HG03039 (cell line): ENCODE data around the gene HUWE1.

Source experiments
- ATAC-seq: cut with Tn5 transposase; IDR thresholded peaks from one replicate; pipeline ENCODE4 v1.9.1; 2021; ENCODE audit warnings: mild to moderate bottlenecking, moderate library complexity; ENCODE audit not compliant: unreplicated experiment

The HUWE1 gene

DNA sequence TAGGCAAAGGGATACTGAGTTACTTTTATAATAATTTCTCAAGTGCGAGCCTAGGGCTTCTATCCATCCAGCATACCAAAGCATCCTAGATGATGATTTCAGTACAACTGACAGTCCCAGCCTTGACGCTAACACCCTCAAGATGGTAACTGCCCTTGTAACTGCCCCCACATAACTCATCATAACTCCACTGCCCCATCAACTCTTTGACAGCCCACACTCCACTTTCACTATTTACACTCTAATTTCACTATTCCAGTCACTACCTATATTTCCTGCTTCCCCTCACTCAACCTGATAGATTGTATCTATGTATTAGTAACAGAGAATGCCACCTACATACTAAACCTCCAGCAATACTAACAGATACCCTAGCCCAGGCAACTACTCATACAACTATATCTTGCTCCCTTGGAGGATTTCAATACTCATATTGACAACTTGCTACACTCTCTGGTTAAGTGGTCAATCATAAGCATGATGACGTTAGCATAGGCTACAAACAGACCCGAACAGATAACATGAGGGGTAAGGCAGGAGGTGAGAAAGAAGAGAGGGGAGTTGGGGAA is 65.0 kb downstream of the HUWE1 start:
- no peak for ATAC-seq

DNA sequence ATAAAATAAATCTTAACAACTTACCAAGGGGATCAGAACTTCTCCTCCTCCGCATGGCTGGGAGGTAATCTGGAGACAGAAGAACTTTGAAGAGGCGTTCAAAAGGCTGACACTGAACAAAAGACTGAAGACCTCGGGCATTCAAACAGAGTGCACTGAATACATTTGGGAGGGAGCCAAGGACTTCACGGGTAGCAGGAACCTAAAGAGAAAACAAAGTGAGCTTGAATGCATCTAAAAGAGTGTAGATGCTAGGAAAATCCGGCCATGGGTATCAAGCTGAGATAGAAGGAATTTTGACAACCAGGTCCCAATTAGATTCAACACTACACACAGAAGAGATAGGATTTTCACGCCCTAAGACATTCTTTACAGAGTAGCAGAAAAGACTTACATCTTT is 69.6 kb downstream of the HUWE1 start:
- ATAC-seq, result no peak

DNA sequence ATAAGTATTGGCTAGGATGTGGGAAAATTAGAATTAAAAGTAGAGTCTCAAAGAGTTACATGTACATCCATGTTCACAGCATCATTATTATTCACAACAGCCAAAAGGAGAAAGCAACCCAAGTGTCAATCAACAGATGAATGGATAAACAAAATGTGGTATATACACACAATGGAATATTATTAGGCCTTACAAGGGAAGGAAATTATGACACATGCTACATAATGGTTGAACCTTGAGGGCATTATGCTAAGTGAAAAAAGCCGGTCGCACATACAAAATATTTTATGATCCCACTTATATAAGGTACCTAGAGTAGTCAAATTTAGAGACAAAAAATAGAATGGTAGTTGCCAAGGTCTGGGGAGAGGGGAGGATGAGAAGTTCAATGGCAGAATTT is 80.1 kb downstream of the HUWE1 start:
- ATAC-seq, result no peak

DNA sequence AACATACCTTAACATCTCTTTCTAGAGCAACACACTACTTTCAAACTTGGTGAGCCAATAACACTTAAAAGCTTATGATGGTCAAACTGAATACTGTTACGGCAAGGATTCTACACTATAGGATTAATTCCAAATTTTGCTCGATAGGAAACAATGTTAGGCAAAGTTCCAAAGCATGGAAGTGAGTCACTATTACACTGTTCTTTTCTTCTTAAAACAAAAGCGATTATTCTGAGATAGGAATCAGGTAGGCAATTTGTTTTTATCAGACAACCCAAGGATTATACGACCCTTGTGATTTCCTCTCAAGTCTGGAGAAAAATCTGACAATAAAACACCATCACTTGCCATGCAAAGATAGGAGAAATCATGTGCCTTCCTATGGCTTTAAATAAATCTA is 81.5 kb downstream of the HUWE1 start:
- ATAC-seq, result no peak

DNA sequence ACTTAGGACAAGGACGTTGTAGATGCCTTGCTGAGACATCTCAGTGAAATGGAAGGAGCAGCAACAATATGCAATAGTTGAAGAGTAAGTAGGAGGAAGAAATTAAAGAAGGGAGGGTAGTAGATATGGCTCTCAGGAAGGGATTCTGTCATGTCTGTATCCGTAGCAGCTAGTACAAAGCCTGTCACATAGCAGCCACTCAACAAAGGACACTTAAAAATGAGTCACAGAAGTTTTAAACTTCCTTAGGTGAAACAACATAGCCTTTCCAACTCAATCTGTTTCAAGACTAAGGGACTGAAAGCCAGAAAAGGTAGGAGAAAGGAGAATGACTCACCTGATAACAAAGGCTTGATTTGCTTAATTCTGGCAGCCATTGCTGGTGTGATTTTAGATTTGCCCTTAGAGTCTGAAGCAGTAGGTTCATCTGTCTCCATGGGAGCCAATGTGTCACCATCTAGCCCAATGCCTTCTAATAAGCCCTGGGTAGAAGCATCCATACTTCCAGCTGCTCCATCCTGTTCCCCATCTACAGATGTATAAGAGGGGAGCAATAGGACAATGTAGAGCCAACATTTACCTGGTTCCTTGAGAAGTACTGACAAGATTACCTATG is 86.6 kb downstream of the HUWE1 start:
- ATAC-seq, result no peak

DNA sequence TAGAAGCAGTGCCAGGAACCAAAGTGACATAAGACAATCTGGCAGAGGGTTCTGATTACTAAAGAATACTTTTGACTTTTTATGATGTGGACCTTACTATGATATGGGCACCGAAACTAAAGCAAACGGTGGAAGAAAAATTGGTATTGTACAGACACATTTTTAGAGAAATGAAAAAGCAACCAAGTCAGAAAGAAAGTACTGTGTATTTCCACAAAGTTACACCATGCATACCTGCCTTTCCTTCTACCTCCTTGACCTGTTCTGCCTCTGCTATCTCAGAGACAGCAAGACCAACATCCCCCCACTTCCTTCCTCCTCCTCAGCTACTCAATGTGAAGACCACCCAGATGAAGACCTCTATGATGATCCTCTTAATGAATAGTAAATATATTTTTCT is 88.3 kb downstream of the HUWE1 start:
- no peak for ATAC-seq

DNA sequence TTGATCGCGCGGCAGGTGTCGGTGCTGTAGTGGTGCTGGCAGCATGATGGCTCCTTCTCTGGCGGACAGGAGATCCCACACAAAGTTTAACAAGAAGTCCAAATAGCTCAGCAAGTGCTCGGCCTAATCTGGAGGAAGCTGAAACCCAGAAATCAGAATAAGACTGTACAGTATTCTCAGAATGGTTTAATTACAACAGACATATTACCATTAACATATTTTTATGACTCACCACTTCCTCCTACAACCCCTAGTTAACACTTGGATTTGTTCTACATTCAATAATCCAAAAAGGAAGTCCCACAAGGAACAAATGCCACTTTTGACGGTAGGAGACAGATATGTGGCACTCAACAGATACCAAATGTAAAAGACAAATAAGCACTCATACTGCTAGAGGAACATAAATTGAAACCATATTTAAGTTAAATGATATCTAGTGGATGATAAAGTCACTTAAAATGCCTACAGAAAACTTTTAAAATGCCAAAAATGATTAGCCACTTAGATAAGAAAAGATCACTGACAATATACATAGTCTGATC is 91.2 kb downstream of the HUWE1 start:
- ATAC-seq, result no peak

DNA sequence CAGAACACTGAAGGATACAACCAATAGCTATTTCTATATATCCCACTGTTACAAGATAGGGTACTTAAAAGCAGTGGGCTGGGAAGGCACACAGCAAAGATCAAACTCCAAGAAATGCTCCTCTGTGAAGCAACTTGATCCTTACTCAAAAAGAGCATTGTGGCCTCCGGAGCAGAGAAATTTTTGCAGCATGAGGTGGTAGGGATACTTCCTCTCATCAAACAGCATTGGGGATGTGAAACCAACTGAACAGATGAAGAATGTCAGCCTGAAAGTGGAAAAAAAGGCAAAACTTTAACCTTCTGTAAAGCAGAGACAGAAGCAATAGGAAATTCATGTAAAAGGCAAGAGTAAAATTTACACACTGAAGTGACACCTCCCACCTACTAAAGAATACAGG is 92.2 kb downstream of the HUWE1 start:
- ATAC-seq, result no peak

DNA sequence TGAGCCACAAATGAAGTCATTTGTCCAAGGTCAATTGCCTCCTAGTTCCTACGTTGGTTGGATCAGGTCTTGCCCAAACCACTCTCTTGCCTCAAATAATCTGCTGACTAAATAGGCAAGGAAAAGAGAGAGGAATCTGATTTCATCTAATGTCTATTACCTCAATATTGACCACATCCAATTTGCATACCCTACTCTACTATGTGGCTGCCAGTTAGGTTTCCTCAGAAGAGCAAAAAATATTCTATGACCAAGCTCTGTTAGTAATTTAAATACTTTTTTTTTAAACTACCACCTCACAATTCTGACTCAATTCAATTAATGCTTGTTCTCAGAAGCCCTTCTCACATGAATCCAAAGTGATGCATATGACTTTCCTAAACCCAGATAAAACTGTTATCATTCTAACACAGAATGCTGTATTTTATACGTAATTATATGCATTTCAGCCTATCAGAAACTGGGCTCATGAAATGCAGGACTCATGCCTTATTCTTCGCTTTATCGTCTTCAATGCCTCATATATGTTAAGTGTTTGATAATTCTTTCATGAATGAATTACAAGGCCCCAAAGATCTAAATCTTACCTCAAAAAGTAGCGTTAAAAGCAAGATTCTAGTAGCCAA is 98.6 kb downstream of the HUWE1 start:
- no peak for ATAC-seq

DNA sequence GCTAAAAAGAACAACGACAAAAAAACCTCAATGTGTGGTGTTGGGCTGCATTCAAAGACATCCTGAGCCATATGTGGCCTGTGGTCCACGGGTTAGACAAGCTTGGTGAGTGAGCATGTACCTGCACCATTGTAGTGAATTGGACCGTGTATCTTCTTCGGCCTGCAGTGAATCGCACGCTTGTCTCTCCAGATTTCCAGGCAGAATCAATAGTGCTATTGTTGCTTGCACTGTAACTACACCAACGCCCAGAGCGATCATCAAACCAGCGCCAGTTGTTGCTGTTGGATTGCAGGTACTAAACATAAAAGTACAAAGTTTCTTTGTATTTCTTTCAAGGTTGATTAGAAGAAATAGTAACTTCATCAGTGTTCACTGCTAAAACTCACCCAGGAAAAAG is 101.6 kb downstream of the HUWE1 start:
- no peak for ATAC-seq

DNA sequence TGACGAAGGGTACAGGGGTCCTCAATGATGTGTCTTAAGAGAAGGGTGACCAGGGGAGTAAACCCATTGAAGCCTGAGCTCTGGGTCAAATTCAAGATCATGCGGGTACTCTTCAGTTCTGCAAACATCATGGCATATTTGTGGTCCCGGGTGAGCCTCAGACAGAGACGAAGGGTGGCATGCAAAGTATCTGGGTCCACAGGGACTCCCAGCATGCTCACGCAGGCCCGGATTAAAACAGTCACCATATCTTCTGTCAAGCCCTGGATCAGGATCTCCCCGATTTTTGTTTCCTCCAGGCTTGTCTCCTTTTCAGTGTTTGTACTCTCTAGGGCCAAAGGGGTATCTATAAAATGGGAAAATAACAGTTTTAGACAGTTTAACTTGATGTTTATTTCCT is 102.9 kb downstream of the HUWE1 start:
- no peak for ATAC-seq

DNA sequence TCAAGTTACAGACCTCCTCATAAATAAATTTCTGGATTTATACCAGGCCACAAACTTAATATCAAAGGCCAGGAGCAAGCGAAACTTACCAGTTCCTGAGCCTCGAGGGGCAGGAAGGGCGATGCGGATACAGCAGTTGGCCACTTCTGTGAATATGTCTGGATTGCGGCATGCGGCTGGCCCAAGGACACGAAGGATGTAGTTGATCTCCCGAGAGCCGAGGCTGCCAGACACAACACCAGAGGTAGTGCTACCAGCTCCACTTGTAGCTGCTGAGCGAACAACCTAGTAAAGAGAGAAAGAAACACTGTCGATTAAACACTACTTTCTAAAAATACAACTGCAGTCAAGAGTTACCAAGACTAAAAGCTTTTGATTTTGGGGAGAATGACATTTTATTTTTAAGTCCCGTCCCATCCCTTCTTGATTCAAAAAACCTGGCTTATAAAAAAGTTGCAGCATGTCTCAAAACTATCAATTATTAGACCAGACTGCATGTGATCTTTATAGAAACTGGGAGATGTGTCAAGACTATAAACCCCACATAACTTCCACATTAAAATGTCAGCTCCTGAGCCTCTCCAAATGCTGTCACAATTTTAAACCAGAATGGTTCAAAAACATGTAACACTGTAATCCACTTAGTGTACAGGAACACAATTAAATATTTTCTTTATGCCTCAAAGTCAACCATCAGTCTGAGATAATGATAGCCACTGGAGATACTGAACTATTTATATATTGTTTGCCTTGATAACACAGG is 105.6 kb downstream of the HUWE1 start:
- ATAC-seq, result no peak

DNA sequence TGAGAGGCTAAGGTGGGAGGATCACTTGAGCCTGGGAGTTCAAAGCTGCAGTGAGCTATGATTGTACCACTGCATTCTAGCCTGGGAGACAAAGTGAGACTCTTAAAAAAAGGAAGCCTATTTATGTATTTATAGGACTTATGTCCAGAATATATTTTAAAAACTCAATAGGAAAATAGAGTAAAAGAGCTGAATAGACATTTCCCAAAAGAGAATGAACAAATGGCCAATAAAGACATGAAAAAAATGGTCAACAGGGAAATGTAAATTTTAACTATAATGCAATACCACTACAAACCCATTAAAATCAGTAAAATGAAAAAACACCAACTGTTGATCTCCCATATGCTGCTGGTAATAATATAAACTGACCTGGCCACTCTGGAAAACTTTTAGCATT is 115.0 kb downstream of the HUWE1 start:
- ATAC-seq, result no peak

DNA sequence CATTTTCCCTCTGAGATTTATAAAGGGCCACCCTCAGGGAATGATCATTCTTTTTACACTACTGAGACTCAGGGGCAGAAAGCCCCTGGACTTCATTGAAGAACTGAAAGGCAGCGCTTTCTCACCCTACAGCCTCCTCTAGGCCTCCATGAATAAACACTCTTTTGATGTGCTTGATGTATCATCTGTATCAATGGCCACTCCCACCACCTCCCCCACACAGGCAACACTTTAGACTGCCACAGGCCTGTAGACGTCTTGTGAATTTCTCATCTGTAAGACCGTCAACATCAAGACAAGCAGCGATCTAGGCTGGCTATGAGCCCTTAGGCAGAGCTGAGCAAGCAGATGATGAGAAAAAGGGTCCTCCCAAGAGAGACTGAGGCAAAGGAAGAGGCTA is 123.2 kb downstream of the HUWE1 start:
- ATAC-seq, result no peak

DNA sequence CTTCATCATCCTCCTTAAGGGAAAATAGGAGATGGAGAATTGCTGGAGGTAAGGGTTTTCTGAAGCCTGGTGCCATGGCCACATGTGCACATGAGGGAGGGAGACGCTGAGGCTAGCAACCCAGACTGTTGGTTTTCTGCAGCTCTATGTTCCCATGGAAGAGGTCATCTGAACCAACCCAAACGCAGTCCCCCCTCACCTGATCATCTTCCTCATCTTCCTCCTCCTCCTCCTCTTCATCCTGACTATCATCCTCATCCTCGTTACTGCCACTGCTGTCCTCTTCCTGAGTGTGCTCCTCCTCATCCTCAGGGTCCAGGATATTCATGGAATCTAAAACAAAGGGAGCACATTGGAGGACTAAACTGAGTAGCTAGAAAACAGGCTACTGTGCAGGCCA is 124.6 kb downstream of the HUWE1 start:
- no peak for ATAC-seq

DNA sequence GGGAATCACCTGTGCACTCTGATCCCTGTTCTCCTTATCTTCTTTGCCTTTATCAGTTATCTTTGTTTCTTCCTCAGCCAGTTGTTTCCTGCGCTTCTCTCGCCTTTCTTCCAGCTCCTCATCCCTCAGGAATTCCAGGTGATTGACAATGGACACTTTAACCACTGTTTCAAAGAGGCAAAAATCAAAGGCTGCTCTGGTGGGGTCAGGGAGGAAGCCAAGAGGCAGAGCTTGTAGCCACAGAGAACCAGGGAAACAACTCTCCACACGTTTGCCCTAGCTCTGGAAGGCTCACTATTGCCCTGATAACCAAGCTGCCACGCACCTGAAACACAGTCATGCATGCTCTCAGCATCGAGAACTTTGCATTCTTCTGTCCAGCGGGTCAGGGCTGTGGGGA is 127.9 kb downstream of the HUWE1 start:
- ATAC-seq, result no peak

DNA sequence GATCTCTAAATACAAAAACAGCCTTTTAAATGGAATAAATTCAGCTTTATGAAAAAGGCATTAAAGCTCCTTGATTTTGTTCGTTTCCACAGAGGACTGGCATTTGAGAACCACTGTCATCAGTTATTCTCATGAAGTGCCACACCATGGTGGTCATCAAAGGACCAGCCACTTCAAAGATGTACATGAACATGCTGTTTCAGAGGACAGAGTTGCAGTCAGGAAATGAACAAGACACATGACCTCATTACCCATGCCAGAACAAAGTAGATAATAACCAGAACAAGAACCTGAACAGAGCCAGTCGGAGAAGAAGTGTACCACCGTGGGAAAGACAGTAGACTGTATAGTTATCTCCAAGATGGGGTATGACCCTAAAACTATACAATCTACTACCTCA is 129.7 kb downstream of the HUWE1 start:
- ATAC-seq, result no peak

DNA sequence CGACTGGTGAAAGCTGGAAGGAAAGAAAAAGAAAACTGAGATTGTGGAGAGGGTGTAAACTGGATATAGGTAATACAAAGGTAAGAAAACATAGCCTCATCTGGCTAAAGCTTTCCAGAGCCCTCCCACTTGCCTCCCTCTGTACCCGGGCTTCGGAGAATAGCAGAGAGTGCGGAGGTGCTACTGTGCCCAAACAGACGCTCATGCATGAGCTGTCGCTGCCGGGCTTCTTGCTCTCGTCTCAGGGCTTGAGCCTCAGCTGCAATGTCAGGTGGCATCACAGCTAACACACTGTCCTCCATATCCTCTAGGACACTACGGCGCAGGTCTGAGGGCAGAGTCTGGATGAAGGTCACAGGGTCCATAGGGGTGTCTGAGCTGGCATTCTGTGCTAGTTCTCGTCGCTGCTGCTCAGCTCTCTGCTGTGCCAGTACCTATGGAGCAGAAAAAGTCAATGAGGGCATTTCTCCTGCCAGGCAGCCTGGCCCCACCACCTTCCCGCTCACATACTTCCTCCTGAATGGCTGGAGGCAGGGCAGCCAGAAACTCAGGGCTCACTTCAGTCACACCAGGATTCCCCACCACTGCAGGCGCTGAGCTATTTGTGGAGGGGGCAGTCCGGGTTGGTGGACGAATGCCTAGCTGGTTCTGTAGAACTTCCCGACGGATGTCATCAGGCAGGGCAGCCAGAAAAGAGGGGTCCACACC is 135.6 kb downstream of the HUWE1 start:
- ATAC-seq, result no peak

DNA sequence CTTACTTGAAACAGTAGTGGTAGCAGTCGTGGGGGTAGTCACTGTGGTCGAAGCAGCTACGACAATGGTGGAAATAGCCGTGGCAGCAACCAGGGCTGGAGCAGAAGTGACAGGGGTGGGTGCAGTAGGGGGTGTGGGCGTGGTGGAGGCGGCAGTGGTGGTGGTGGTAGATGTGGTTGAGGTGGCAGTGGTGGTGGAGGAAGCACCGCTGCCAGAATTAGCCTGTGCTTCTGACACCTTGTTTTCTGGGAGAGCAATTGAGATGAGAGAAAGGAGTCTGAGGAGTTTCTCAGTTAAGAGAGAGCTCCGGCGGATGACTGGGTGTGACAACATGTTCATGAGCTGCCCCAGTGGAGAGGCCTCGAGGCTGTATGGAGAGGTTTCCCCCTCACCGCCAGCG is 138.9 kb downstream of the HUWE1 start:
- no peak for ATAC-seq

DNA sequence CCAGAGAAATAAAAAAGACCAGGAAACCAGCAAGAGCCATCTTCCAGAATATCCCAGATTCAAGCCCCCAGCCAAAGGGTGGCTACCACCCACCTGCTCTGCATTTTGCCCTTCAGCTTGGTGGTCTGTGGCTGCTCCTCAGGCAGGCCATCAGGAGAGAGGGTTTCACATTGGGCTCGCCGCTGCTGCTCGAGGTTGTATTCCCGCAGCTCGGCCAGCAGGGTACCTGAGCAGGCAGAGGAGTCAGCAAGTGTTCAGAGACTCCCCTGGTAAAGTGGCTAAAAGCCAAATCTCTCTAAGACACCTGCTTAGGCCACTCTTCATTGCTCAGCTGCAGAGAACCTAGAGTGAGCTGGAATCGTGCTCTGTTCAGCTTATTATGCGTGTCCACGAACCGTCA is 141.6 kb downstream of the HUWE1 start:
- ATAC-seq, result no peak

DNA sequence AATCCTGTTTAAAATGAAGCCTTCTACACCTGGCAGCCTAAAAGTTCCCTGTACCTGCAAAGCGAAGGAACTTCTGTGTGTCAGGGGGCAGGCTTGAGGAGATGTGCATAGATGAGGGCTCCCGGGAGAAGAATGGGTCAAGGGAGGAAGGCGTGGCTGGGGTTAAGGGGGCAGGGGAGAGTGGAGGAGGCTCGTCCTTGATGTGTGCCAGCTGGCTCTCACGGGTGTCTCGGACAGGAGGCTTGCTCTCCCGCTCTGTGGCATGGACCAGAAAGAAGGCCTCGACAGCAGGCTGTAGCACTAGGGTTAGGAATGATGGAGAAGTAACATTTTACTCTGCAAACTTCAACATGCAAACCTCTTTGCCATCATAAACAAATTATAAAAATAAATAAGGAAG is 147.7 kb downstream of the HUWE1 start:
- ATAC-seq, result no peak
